ENCODE results near the gene GPA33. TPM values are rescaled to one million over a fixed set of nuclear protein-coding genes. Genes with fewer than 3 reads are reported as not detected.

The GPA33 gene
- polyA plus RNA-seq, 1 donor from 2014 or later, result 0.14 TPM

DNA sequence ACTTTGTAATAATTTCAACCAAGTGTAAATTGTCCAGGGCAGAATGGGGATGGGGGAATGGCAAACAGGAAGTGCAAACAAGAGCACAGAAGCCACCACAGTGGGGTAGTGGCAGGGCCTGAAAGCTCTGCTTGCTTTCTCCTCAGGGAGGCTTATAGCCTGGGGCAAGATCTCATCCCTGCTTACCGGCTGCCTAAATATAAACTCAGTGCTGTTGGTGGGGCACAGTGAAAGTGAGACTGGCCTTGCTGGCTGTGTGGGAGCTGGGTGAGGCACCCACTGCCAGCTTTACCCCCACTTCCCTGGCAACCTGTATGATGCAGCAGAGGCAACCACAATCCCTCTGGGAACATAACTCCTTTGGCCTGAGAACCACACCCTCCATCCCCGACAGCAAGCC is 18.9 kb upstream of the GPA33 start:
- Histone ChIP-seq H3K27ac (ENCODE audit: low read length) (no peak overlapping the region), H3K4me3 (ENCODE audit: low read length) (no peak overlapping the region), H3K79me2 (replicated peaks; ENCODE audit: insufficient read depth, low read length) (no peaks in the 10 kb centered on the region), H3K36me3 (ENCODE audit: insufficient read depth, low read length) (no peaks in the 10 kb centered on the region), H3K9me2 (ENCODE audit: insufficient read depth, low read length) (no peaks in the 10 kb centered on the region), H3K9ac (ENCODE audit: low read length) (no peak overlapping the region), H3K9me3 (ENCODE audit: low read length) (no peaks in the 10 kb centered on the region), H4K20me1 (ENCODE audit: insufficient read depth) (no peaks in the 10 kb centered on the region), H3K27me3 (ENCODE audit: insufficient read depth, low read depth, low read length) (no peaks in the 10 kb centered on the region), H3K4me2 (ENCODE audit: low read length) (no peak overlapping the region), H2AFZ (ENCODE audit: low read depth, low read length) (no peak overlapping the region), H3F3A (ENCODE audit: insufficient read depth, low read length, poor library complexity, severe bottlenecking) (no peaks in the 10 kb centered on the region)
- TF ChIP-seq EZH2 (IDR thresholded peaks at IDR 0.05; ENCODE audit: borderline replicate concordance, insufficient read depth, low read length, poor library complexity, severe bottlenecking), result no peak
- TF ChIP-seq SMC3 (conservative IDR thresholded peaks at IDR 0.05; ENCODE audit: poor library complexity), result no peak

DNA sequence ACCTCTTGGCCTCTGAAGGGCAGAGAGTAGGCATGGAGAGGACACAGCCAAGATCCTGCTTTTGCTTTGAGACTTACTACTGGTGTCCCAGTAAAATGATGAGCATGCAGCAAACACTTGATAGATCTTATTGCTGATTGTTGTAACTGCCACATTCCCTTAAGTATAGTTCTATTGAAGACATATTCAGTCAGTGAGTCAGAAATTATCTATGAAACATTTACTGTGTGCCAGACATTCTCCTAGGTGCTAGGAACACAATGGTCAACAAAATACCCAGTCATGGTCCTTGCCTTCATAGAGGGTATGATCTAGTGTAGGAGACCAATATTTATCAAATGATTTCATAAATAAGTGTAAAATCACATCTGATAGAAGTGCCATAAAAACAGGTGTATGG is 17.3 kb upstream of the GPA33 start:
- TF ChIP-seq SMC3 (conservative IDR thresholded peaks at IDR 0.05; ENCODE audit: poor library complexity) (no peak), POLR2AphosphoS5 (IDR thresholded peaks at IDR 0.05) (no peak), EZH2 (IDR thresholded peaks at IDR 0.05; ENCODE audit: borderline replicate concordance, insufficient read depth, low read length, poor library complexity, severe bottlenecking) (no peak), EP300 (conservative IDR thresholded peaks at IDR 0.05; ENCODE audit: poor library complexity, severe bottlenecking) (no peak)
- TF ChIP-seq, protein P1, sequence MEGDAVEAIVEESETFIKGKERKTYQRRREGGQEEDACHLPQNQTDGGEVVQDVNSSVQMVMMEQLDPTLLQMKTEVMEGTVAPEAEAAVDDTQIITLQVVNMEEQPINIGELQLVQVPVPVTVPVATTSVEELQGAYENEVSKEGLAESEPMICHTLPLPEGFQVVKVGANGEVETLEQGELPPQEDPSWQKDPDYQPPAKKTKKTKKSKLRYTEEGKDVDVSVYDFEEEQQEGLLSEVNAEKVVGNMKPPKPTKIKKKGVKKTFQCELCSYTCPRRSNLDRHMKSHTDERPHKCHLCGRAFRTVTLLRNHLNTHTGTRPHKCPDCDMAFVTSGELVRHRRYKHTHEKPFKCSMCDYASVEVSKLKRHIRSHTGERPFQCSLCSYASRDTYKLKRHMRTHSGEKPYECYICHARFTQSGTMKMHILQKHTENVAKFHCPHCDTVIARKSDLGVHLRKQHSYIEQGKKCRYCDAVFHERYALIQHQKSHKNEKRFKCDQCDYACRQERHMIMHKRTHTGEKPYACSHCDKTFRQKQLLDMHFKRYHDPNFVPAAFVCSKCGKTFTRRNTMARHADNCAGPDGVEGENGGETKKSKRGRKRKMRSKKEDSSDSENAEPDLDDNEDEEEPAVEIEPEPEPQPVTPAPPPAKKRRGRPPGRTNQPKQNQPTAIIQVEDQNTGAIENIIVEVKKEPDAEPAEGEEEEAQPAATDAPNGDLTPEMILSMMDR (IDR thresholded peaks at IDR 0.05; ENCODE audit: poor library complexity, severe bottlenecking), result no peak
- TF ChIP-seq, protein P2, sequence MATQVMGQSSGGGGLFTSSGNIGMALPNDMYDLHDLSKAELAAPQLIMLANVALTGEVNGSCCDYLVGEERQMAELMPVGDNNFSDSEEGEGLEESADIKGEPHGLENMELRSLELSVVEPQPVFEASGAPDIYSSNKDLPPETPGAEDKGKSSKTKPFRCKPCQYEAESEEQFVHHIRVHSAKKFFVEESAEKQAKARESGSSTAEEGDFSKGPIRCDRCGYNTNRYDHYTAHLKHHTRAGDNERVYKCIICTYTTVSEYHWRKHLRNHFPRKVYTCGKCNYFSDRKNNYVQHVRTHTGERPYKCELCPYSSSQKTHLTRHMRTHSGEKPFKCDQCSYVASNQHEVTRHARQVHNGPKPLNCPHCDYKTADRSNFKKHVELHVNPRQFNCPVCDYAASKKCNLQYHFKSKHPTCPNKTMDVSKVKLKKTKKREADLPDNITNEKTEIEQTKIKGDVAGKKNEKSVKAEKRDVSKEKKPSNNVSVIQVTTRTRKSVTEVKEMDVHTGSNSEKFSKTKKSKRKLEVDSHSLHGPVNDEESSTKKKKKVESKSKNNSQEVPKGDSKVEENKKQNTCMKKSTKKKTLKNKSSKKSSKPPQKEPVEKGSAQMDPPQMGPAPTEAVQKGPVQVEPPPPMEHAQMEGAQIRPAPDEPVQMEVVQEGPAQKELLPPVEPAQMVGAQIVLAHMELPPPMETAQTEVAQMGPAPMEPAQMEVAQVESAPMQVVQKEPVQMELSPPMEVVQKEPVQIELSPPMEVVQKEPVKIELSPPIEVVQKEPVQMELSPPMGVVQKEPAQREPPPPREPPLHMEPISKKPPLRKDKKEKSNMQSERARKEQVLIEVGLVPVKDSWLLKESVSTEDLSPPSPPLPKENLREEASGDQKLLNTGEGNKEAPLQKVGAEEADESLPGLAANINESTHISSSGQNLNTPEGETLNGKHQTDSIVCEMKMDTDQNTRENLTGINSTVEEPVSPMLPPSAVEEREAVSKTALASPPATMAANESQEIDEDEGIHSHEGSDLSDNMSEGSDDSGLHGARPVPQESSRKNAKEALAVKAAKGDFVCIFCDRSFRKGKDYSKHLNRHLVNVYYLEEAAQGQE (IDR thresholded peaks at IDR 0.05; ENCODE audit: borderline replicate concordance), result no peak
- no peak overlapping the region for H3K4me2 ChIP-seq (ENCODE audit: low read length)
- H4K20me1 ChIP-seq (ENCODE audit: insufficient read depth), result no peaks in the 10 kb centered on the region
- H3K27me3 ChIP-seq (ENCODE audit: insufficient read depth, low read depth, low read length), result no peaks in the 10 kb centered on the region
- H3K27ac ChIP-seq (ENCODE audit: low read length), result no peak overlapping the region
- no peaks in the 10 kb centered on the region for H3K36me3 ChIP-seq (ENCODE audit: insufficient read depth, low read length)
- no peak overlapping the region for H3K4me3 ChIP-seq (ENCODE audit: low read length)
- H3K79me2 ChIP-seq (replicated peaks; ENCODE audit: insufficient read depth, low read length), result no peaks in the 10 kb centered on the region
- no peak overlapping the region for H2AFZ ChIP-seq (ENCODE audit: low read depth, low read length)
- no peaks in the 10 kb centered on the region for H3K9me3 ChIP-seq (ENCODE audit: low read length)
- no peaks in the 10 kb centered on the region for H3K9me2 ChIP-seq (ENCODE audit: insufficient read depth, low read length)
- no peak overlapping the region for H3K9ac ChIP-seq (ENCODE audit: low read length)
- no peaks in the 10 kb centered on the region for H3F3A ChIP-seq (ENCODE audit: insufficient read depth, low read length, poor library complexity, severe bottlenecking)

DNA sequence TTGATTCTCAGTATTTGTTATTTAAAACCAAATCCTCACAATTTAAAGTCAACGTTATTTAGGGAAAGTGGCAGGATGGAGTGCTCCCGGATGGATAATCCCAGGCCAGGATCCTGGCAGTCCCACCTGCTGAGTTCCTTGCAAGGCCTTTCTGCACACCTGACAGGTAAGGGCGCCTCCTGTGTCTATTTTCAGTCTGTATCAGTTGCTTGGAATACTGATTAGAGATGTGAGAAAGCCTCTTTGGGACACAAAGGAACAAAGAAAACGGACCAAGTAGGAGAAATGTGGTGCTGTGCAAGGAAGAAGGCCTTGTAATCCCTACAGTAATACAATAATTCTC is 15.9 kb upstream of the GPA33 start:
- no peak overlapping the region for H2AFZ ChIP-seq (ENCODE audit: low read depth, low read length)
- no peaks in the 10 kb centered on the region for H3K9me2 ChIP-seq (ENCODE audit: insufficient read depth, low read length)
- H3F3A ChIP-seq (ENCODE audit: insufficient read depth, low read length, poor library complexity, severe bottlenecking), result no peaks in the 10 kb centered on the region

More for the DNA sequence above, 15.9 kb upstream of the GPA33 start:
- Histone ChIP-seq H3K27me3 (ENCODE audit: insufficient read depth, low read depth, low read length) (no peaks in the 10 kb centered on the region), H3K9me3 (ENCODE audit: low read length) (no peaks in the 10 kb centered on the region), H3K27ac (ENCODE audit: low read length) (no peak overlapping the region), H3K4me3 (ENCODE audit: low read length) (no peak overlapping the region), H3K9ac (ENCODE audit: low read length) (no peak overlapping the region), H4K20me1 (ENCODE audit: insufficient read depth) (no peaks in the 10 kb centered on the region), H3K79me2 (replicated peaks; ENCODE audit: insufficient read depth, low read length) (no peaks in the 10 kb centered on the region), H3K4me2 (ENCODE audit: low read length) (no peak overlapping the region), H3K36me3 (ENCODE audit: insufficient read depth, low read length) (no peaks in the 10 kb centered on the region)
- TF ChIP-seq MXI1 (conservative IDR thresholded peaks at IDR 0.05; ENCODE audit: poor library complexity, severe bottlenecking) (no peak), EZH2 (IDR thresholded peaks at IDR 0.05; ENCODE audit: borderline replicate concordance, insufficient read depth, low read length, poor library complexity, severe bottlenecking) (no peak), EP300 (conservative IDR thresholded peaks at IDR 0.05; ENCODE audit: poor library complexity, severe bottlenecking) (no peak), TAF1 (IDR thresholded peaks at IDR 0.05; ENCODE audit: low read depth) (no peak)
- TF ChIP-seq, protein P1 (IDR thresholded peaks at IDR 0.05; ENCODE audit: poor library complexity, severe bottlenecking), result no peak

All from neural cell (in vitro differentiated cells).